Posterior vena cava (tissue), 2 donors: ENCODE data around the gene MYCL. TPM values are rescaled to one million over a fixed set of nuclear protein-coding genes. Genes with fewer than 3 reads are reported as not detected.
"Not testable (repeated sequence)": the region's sequence is repeated elsewhere in the genome, so short reads cannot be mapped to it uniquely, and the experiment has no call there.

Experiments
- DNase-seq: peaks from one replicate; pipeline ENCODE4 v3.0.0-alpha.2; 2020; ENCODE audit warnings: low spot score
- intact Hi-C, 2 donors: fragments of 100-400 bp; cut with DNase I; formaldehyde crosslinking; loops; one replicate each; pipeline versions ENCODE4 v1.14.1 to v1.14.2; 2022 to 2023
- total RNA-seq, 2 donors: library from RNA; stranded (reverse); fragmentation: NEBNext Ultra II Directional; extraction: Animal tissue kit (Norgen Biotek cat#: 25700); gene quantifications; one replicate each; pipeline ENCODE4 v1.2.1, GENCODE V29; 2021
- donor health status: DM: yes; HTN: yes; CAD: no.
- donor health status: DM: yes; HTN: yes; CAD: no.

MYCL gene
- total RNA-seq, 2 donors from 2014 or later, result 0.14 to 0.51 TPM

GRCh38 chr1:39925721-39926342 lies 24.1 kb upstream of the MYCL start:
- intact Hi-C loops, result loop anchor here in 1 of 2 donors (10.0 kb wide), 1 partner anchor 1339 kb away; no protein-coding TSS in a partner anchor
- no peak for DNase-seq

- DNase-seq, result no peak
- intact Hi-C loops, result loop anchor here in 1 of 2 donors (10.0 kb wide), 1 partner anchor 1343 kb away; no protein-coding TSS in a partner anchor
Observed at GRCh38 chr1:39922251-39922688, 20.6 kb upstream of the MYCL start.

GRCh38 chr1:39919545-39919944 lies 17.8 kb upstream of the MYCL start:
- no peak for DNase-seq
- intact Hi-C loops, result no loop called here

- no peak for DNase-seq
- intact Hi-C loops, result no loop called here
Observed at GRCh38 chr1:39917825-39918224, 16.1 kb upstream of the MYCL start.

GRCh38 chr1:39915499-39916129 lies 13.9 kb upstream of the MYCL start:
- intact Hi-C loops, result no loop called here
- no peak for DNase-seq

GRCh38 chr1:39913136-39913535 lies 11.4 kb upstream of the MYCL start:
- intact Hi-C loops, result not testable (repeated sequence)

GRCh38 chr1:39910263-39910662 lies 8.5 kb upstream of the MYCL start:
- no peak for DNase-seq
- intact Hi-C loops, result no loop called here

More at GRCh38 chr1:39913136-39913535, 11.4 kb upstream of the MYCL start:
- not testable (repeated sequence) for DNase-seq

GRCh38 chr1:39908534-39908933 lies 6.8 kb upstream of the MYCL start:
- DNase-seq, result no peak
- intact Hi-C loops, result loop anchor here in 1 of 2 donors (10.0 kb wide), 1 partner anchor 94 kb away; no protein-coding TSS in a partner anchor

GRCh38 chr1:39907528-39908453 lies 6.1 kb upstream of the MYCL start:
- intact Hi-C loops, result loop anchor here in 1 of 2 donors (10.0 kb wide), 1 partner anchor 93 kb away; no protein-coding TSS in a partner anchor
- DNase-seq, result no peak

- DNase-seq, result no peak
- intact Hi-C loops, result loop anchor here in 1 of 2 donors (10.0 kb wide), 1 partner anchor 90 kb away; no protein-coding TSS in a partner anchor
Observed at GRCh38 chr1:39905172-39905571, 3.5 kb upstream of the MYCL start.

- intact Hi-C loops, result loop anchor here in 1 of 2 donors (10.0 kb wide), 1 partner anchor 88 kb away; no protein-coding TSS in a partner anchor
- DNase-seq, result no peak
Observed at GRCh38 chr1:39902460-39902807, 717 bp upstream of the MYCL start.

- DNase-seq, result peak; percentile 83
- intact Hi-C loops, result loop anchor here in 1 of 2 donors (10.0 kb wide), 1 partner anchor 87 kb away; no protein-coding TSS in a partner anchor
Observed at GRCh38 chr1:39901464-39901713, 328 bp downstream of the MYCL start.

GRCh38 chr1:39900662-39901463 lies 854 bp downstream of the MYCL start:
- intact Hi-C loops, result loop anchor here in 1 of 2 donors (10.0 kb wide), 1 partner anchor 86 kb away; no protein-coding TSS in a partner anchor
- DNase-seq, result no peak

- intact Hi-C loops, result loop anchor here (5.0 to 10.0 kb wide), 2 partner anchors 85 to 318 kb away; no protein-coding TSS in a partner anchor
- DNase-seq, result no peak
Observed at GRCh38 chr1:39899611-39900538, 1.8 kb downstream of the MYCL start.

- DNase-seq, result no peak
- intact Hi-C loops, result loop anchor here in 1 of 2 donors (5.0 kb wide), 1 partner anchor 317 kb away; no protein-coding TSS in a partner anchor
Observed at GRCh38 chr1:39898648-39899603, 2.8 kb downstream of the MYCL start.

- intact Hi-C loops, result loop anchor here in 1 of 2 donors (5.0 kb wide), 1 partner anchor 316 kb away; no protein-coding TSS in a partner anchor
- DNase-seq, result no peak
Observed at GRCh38 chr1:39898191-39898590, 3.5 kb downstream of the MYCL start.
